MM.1S (cell line): ENCODE results near the gene PRR23E.

Source experiments
- DNase-seq: peaks from one replicate; pipeline ENCODE4 v3.0.0-alpha.2; 2015
- H2AFZ ChIP-seq: fragments of 300-600 bp; sonication (generic); 2 replicates; pipeline ENCODE4 v1.6.0; 2016; ENCODE audit warnings: antibody characterized with exemption, low read length
- H3F3A ChIP-seq: fragments of 300-600 bp; sonication (generic); 2 replicates; pipeline ENCODE4 v1.6.1; 2016; ENCODE audit warnings: mild to moderate bottlenecking, antibody characterized with exemption, low read length, moderate library complexity, mixed read lengths; ENCODE audit not compliant: insufficient read depth
- H3K27ac ChIP-seq: fragments of 300-600 bp; sonication (generic); 2 replicates; pipeline ENCODE4 v1.5.1; 2016; ENCODE audit warnings: mild to moderate bottlenecking, low read length
- H3K27me3 ChIP-seq: fragments of 300-600 bp; sonication (generic); replicated peaks from 2 replicates; pipeline ENCODE4 v1.6.0; 2016; ENCODE audit warnings: low read length; ENCODE audit not compliant: insufficient read depth
- H3K36me3 ChIP-seq: fragments of 300-600 bp; sonication (generic); replicated peaks from 2 replicates; pipeline ENCODE4 v1.6.1; 2016; ENCODE audit warnings: mild to moderate bottlenecking, low read length, mixed read lengths; ENCODE audit not compliant: insufficient read depth
- H3K4me1 ChIP-seq: fragments of 300-600 bp; sonication (generic); 2 replicates; pipeline ENCODE4 v1.6.1; 2016; ENCODE audit warnings: low read length, mixed read lengths
- H3K4me2 ChIP-seq: fragments of 300-600 bp; sonication (generic); 2 replicates; pipeline ENCODE4 v1.6.0; 2016; ENCODE audit warnings: low read depth, low read length
- H3K4me3 ChIP-seq: fragments of 300-600 bp; sonication (generic); 2 replicates; pipeline ENCODE4 v1.5.1; 2016; ENCODE audit warnings: low read length, mixed read lengths
- H3K79me2 ChIP-seq: fragments of 300-600 bp; sonication (generic); 2 replicates; pipeline ENCODE4 v1.6.1; 2016; ENCODE audit warnings: mixed run types, low read length, mixed read lengths
- H3K9ac ChIP-seq: fragments of 300-600 bp; sonication (generic); 2 replicates; pipeline ENCODE4 v1.6.1; 2016; ENCODE audit warnings: low read length, mixed read lengths
- H3K9me2 ChIP-seq: fragments of 300-600 bp; sonication (generic); replicated peaks from 2 replicates; pipeline ENCODE4 v1.6.1; 2016; ENCODE audit warnings: mild to moderate bottlenecking, low read length, mixed read lengths; ENCODE audit not compliant: insufficient read depth
- H3K9me3 ChIP-seq: fragments of 300-600 bp; sonication (generic); replicated peaks from 2 replicates; pipeline ENCODE4 v1.6.1; 2016; ENCODE audit warnings: mild to moderate bottlenecking, low read length, mixed read lengths; ENCODE audit not compliant: insufficient read depth
- H4K20me1 ChIP-seq: fragments of 300-600 bp; sonication (generic); 2 replicates; pipeline ENCODE4 v1.6.1; 2016; ENCODE audit warnings: mild to moderate bottlenecking, low read length, moderate library complexity, mixed read lengths; ENCODE audit not compliant: insufficient read depth
- EZH2 ChIP-seq: fragments of 300-600 bp; sonication (generic); optimal IDR thresholded peaks from 2 replicates; pipeline ENCODE3; 2017; ENCODE audit warnings: low read depth, mild to moderate bottlenecking, antibody characterized with exemption, low read length, mixed read lengths
- EZH2phosphoT487 ChIP-seq: fragments of 300-600 bp; sonication (generic); IDR thresholded peaks from 2 replicates; pipeline ENCODE4 v1.6.1; 2018; ENCODE audit warnings: antibody characterized with exemption, low read length
- TF ChIP-seq, protein P1 (sequence below): fragments of 300-600 bp; sonication (generic); IDR thresholded peaks from 2 replicates; pipeline ENCODE4 v1.5.1; 2016; ENCODE audit warnings: antibody characterized with exemption, low read length, mixed read lengths

Gene PRR23E

DNA sequence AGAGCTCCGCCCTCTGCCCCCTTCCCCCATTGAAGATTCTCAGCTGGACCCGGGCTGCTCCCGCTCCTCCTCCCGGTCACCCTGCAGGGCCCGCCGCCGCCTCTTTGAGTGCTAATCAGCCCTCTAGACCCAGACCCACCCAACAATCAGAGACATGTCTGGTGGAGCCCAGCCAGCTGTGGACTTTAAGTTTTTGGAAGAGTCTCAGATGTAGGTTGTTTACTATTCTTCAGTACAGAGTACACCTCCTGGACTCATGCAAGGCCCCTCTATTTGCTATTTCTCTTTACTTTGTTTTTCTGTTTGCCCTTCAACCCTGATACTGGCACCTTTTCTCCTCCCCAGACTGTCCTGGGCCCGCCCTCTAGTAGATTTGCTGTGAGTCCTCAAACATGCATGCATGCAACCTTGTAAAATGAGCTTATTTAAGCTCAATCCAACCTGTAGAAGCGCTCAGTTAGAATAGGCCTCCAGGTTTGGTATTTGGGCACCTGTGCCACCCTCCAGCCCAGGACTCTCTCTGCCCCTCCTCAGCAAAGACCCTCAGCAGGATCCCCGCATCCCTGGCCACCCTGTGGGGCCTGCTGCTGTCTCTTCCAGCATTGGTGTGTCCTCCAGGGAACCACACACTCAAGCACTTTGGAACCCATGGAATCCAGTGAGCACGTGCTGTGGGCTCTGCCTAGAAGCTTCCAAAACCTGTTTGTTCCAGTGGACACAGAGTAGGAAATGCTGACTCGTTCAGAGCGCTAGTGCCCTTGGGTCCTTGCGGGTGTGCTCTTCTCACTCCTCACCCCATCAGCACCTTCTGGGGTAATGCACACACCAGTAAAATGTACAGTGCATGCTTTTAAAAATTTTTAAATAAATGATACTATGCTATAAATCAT lies 4.6 kb downstream of the PRR23E start:
- Histone ChIP-seq H3K36me3 (no peaks in the 10 kb centered on the region), H3K4me3 (no peak overlapping the region), H3K4me1 (no peaks in the 10 kb centered on the region), H3K79me2 (no peaks in the 10 kb centered on the region), H3K4me2 (no peak overlapping the region), H3K9me2 (no peaks in the 10 kb centered on the region), H3F3A (no peaks in the 10 kb centered on the region), H2AFZ (no peak overlapping the region), H3K27me3 (no peaks in the 10 kb centered on the region), H3K9me3 (no peaks in the 10 kb centered on the region), H3K9ac (no peak overlapping the region), H4K20me1 (no peaks in the 10 kb centered on the region), H3K27ac (no peak overlapping the region)
- DNase-seq = no peak
- TF ChIP-seq, protein P1, sequence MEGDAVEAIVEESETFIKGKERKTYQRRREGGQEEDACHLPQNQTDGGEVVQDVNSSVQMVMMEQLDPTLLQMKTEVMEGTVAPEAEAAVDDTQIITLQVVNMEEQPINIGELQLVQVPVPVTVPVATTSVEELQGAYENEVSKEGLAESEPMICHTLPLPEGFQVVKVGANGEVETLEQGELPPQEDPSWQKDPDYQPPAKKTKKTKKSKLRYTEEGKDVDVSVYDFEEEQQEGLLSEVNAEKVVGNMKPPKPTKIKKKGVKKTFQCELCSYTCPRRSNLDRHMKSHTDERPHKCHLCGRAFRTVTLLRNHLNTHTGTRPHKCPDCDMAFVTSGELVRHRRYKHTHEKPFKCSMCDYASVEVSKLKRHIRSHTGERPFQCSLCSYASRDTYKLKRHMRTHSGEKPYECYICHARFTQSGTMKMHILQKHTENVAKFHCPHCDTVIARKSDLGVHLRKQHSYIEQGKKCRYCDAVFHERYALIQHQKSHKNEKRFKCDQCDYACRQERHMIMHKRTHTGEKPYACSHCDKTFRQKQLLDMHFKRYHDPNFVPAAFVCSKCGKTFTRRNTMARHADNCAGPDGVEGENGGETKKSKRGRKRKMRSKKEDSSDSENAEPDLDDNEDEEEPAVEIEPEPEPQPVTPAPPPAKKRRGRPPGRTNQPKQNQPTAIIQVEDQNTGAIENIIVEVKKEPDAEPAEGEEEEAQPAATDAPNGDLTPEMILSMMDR = no peak
- no peak for TF ChIP-seq EZH2phosphoT487
- no peak for TF ChIP-seq EZH2

- H3K4me3 ChIP-seq = no peak overlapping the region
- no peak overlapping the region for H3K9ac ChIP-seq
- DNase-seq = no peak
- H3K4me2 ChIP-seq = no peak overlapping the region
- no peak overlapping the region for H2AFZ ChIP-seq
- no peak overlapping the region for H3K27ac ChIP-seq
- no peaks in the 10 kb centered on the region for H3K9me2 ChIP-seq
- TF ChIP-seq EZH2 = no peak
- TF ChIP-seq EZH2phosphoT487 = no peak
- TF ChIP-seq, protein P1 = no peak
- no peaks in the 10 kb centered on the region for H3K9me3 ChIP-seq
- H4K20me1 ChIP-seq = no peaks in the 10 kb centered on the region
- H3K4me1 ChIP-seq = no peaks in the 10 kb centered on the region
- no peaks in the 10 kb centered on the region for H3K79me2 ChIP-seq
- H3K27me3 ChIP-seq = no peaks in the 10 kb centered on the region
- no peaks in the 10 kb centered on the region for H3K36me3 ChIP-seq
- no peaks in the 10 kb centered on the region for H3F3A ChIP-seq
Observed at GRCh38 chr3:127200086-127200691, 7.3 kb downstream of the PRR23E start.

DNA sequence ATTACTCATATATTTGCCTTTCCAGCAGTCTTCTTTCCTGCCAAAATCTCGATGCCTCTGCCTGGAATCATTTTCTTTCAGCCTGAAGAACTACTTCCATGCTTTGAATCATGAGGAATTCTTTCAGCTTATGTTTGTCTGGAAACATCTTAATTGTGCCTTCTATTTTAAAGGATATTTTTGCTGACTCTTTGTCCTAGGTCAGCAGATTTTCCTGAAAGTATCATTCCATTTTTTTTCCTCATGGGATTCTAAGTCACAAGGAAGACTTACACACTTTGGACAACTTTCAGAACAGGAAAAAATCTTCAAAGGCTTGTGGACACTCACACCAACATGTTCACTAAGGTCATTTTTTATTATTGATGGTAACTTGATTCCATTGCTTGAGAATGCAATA lies 10.1 kb downstream of the PRR23E start:
- Histone ChIP-seq H3K9me3 (no peaks in the 10 kb centered on the region), H3K4me2 (no peak overlapping the region), H3K79me2 (no peaks in the 10 kb centered on the region), H3F3A (no peaks in the 10 kb centered on the region), H3K36me3 (no peaks in the 10 kb centered on the region), H3K4me3 (no peak overlapping the region), H4K20me1 (no peaks in the 10 kb centered on the region), H3K27me3 (no peaks in the 10 kb centered on the region), H2AFZ (no peak overlapping the region), H3K9ac (no peak overlapping the region), H3K9me2 (no peaks in the 10 kb centered on the region), H3K27ac (no peak overlapping the region), H3K4me1 (no peaks in the 10 kb centered on the region)
- TF ChIP-seq EZH2 = no peak
- TF ChIP-seq EZH2phosphoT487 = no peak
- TF ChIP-seq, protein P1 = no peak
- DNase-seq = no peak
